K562 (cell line): ENCODE data around the gene WASF2.

Source experiments
- BMI1 ChIP-seq: fragments of 150-350 bp; IDR thresholded peaks from 2 replicates; pipeline ENCODE4 v1.6.1; 2014; ENCODE audit warnings: low read length
- CBFA2T3 ChIP-seq: fragments of 450-650 bp; IDR thresholded peaks from 2 replicates; pipeline ENCODE4 v1.6.1; 2017
- CTCF ChIP-seq, 3 experiments: IDR thresholded peaks in 2 of 3; conservative IDR thresholded peaks in 1 of 3; 2 replicates each; pipeline ENCODE4 v1.5.1; 2011 to 2012; ENCODE audit warnings: low read length in 3 of 3, mild to moderate bottlenecking in 3 of 3, control low read depth in 2 of 3, improper control_type of control experiment in 1 of 3, inconsistent platforms in 1 of 3, low read depth in 1 of 3, mixed read lengths in 1 of 3, moderate library complexity in 1 of 3; ENCODE audit not compliant: insufficient read depth in 2 of 3
- DNMT1 ChIP-seq: fragments of 450-650 bp; IDR thresholded peaks from 2 replicates; pipeline ENCODE4 v1.6.1; 2016; ENCODE audit warnings: antibody characterized with exemption, mild to moderate bottlenecking
- FUS ChIP-seq: fragments of 200-400 bp; formaldehyde crosslinking; optimal IDR thresholded peaks from 2 replicates; pipeline ENCODE3; 2017; ENCODE audit warnings: low read depth, low read length
- HNRNPL ChIP-seq: fragments of 200-400 bp; formaldehyde crosslinking; IDR thresholded peaks from 2 replicates; pipeline ENCODE4 v1.6.1; 2017; ENCODE audit warnings: low read depth, mild to moderate bottlenecking, low read length
- NUFIP1 ChIP-seq: fragments of 450-650 bp; IDR thresholded peaks from 2 replicates; pipeline ENCODE4 v1.6.1; 2018; ENCODE audit not compliant: partially characterized antibody
- POLR3A ChIP-seq: IDR thresholded peaks from 2 replicates; pipeline ENCODE4 v1.6.1; 2011; ENCODE audit warnings: borderline replicate concordance, mild to moderate bottlenecking, moderate library complexity; ENCODE audit not compliant: insufficient read length, insufficient read depth; ENCODE audit errors: extremely low read depth
- RAD21 ChIP-seq, 2 experiments: fragments of 250-450 bp in 1 of 2; fragments of 450-650 bp in 1 of 2; sonication (Bioruptor Pico) in 1 of 2; formaldehyde crosslinking in 1 of 2; IDR thresholded peaks in 1 of 2; conservative IDR thresholded peaks in 1 of 2; 2 replicates each; pipeline versions ENCODE4 v1.4.0 to v1.8.0; 2020 to 2022; ENCODE audit warnings: mild to moderate bottlenecking in 2 of 2, moderate library complexity in 1 of 2
- XRCC3 ChIP-seq: fragments of 450-650 bp; IDR thresholded peaks from 2 replicates; pipeline ENCODE4 v1.6.1; 2017; ENCODE audit warnings: mild to moderate bottlenecking, moderate library complexity
- ZFX ChIP-seq: sonication (generic); formaldehyde crosslinking; IDR thresholded peaks from 2 replicates; pipeline ENCODE4 v1.8.0; 2022; ENCODE audit warnings: mild to moderate bottlenecking, missing genetic modification reagents, moderate library complexity

- TF ChIP-seq DNMT1 (no peak), HNRNPL (no peak), ZFX (CRISPR knock-in tag) (no peak), CBFA2T3 (no peak), BMI1 (no peak), RAD21 (CRISPR knock-in tag; conservative IDR thresholded peaks at IDR 0.05 in 1 of 2, IDR thresholded peaks at IDR 0.05 in 1 of 2) (no peak), FUS (no peak), POLR3A (no peak), NUFIP1 (no peak), CTCF (IDR thresholded peaks at IDR 0.05 in 2 of 3, conservative IDR thresholded peaks at IDR 0.05 in 1 of 3; ENCODE audit: insufficient read depth in 2 of 3, low read depth in 1 of 3, low read length in 3 of 3) (no peak), XRCC3 (no peak)
Measured at GRCh38 chr1:27394282-27394658, 95.7 kb downstream of the WASF2 start.
